D721Med (cell line): ENCODE results near the gene ZNF462.
A peak's percentile ranks its signal among the peaks of the same experiment; 100 is the strongest.

Experiments
- DNase-seq: peaks from one replicate; pipeline ENCODE4 v3.0.0; 2011; ENCODE audit warnings: low spot score; ENCODE audit not compliant: insufficient read length
- FAIRE-seq: peaks from 2 replicates; lab custom pipeline; 2011; peaks lifted over from hg19 to GRCh38; lab: Jason Lieb, UNC
- TF ChIP-seq, protein P1 (sequence below): IDR thresholded peaks from 2 replicates; pipeline ENCODE4 v1.5.1; 2012; ENCODE audit warnings: mild to moderate bottlenecking, control low read depth; ENCODE audit not compliant: insufficient read depth; ENCODE audit errors: missing control alignments

The ZNF462 gene

DNA sequence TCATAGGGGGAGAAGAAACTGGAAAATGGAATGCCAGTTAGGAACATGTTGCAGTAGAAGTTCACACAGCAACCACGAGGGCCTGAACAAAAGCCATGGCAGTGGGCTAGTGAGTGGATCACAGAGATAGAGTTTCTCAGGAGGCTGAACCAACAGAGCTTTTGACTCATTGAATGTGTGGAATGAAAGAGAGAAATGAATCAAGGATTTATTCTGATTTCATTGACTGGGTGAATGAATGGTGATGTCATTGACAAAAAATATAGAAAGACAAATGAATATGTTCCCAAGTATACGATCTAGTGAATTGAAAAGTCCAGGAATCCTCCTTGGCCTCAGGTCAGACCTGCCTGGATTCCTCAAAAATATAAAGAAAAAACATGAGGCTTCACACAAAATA lies 99.2 kb downstream of the ZNF462 start:
- no peak for DNase-seq
- TF ChIP-seq, protein P1, sequence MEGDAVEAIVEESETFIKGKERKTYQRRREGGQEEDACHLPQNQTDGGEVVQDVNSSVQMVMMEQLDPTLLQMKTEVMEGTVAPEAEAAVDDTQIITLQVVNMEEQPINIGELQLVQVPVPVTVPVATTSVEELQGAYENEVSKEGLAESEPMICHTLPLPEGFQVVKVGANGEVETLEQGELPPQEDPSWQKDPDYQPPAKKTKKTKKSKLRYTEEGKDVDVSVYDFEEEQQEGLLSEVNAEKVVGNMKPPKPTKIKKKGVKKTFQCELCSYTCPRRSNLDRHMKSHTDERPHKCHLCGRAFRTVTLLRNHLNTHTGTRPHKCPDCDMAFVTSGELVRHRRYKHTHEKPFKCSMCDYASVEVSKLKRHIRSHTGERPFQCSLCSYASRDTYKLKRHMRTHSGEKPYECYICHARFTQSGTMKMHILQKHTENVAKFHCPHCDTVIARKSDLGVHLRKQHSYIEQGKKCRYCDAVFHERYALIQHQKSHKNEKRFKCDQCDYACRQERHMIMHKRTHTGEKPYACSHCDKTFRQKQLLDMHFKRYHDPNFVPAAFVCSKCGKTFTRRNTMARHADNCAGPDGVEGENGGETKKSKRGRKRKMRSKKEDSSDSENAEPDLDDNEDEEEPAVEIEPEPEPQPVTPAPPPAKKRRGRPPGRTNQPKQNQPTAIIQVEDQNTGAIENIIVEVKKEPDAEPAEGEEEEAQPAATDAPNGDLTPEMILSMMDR: no peak
- FAIRE-seq: no peak

DNA sequence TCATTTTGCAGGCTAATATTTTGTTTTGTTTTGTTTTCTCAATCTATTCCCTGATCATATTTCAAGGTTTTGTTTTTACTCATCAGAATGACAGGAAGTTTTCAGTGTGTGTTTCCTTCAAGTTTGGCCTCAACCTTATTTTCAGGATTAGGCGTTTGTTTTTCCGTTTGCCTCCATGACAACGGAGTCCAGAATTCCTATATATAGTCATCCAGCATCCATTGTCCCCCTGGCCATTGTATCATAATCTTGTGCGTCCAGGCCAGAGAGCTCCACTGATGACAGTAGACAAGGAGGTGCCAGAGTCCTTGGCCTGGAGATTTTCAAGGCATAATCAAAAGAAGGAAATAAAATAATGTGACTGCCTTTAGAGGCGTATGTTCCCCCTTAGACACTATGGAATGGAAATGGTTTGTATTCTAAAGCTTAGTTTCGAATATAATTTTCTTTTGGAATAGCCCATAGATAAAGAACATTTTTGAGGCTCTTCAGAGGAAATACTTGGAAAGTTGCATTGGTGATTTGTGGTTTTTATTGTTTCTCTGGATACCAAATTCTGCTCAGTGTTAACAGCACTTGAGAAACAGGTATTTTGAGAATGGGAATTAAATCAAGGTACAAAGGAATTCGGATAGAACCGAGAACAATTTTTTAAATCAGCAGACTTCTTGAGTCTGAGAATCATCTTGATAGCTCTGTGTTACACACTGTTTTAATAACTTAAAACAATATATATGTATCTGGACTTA lies 99.8 kb downstream of the ZNF462 start:
- no peak for FAIRE-seq
- TF ChIP-seq, protein P1: no peak
- no peak for DNase-seq

DNA sequence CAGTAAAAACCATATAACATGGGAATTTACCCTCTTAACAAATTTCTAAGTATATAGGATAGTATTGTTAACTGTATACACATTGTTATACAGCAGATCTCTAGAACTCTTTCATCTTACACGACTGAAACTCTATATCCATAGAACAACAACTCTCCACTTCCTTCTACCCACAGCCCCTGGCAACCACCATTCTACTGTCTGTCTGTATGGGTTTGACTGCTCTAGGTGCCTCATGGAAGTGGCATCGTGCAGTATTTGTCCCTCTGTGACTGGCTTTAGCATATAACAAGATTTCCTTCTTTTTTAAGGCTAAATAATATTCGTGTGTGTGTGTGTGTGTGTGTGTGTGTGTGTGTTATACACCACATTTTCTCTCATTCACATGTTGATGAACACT lies 100.7 kb downstream of the ZNF462 start:
- DNase-seq (no peak), FAIRE-seq (peak; percentile 11)

DNA sequence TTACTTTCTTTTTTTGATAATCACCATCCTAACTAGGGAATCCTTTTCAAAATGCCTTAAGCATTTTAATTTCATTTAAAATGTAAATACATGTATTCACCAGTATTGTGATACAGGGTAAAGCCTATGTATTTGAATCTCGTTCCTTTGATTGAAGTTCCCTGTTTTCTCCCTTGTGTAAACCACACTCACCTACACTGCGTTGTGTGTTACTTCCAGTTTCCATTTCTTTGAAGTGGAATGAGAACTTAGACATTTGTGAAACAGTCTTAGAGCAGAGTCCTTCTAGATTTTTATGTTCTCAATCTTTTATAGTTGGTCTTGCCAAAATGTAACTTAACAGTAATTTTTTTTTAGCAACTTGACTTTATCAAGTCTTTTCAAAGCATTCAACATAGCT lies 101.4 kb downstream of the ZNF462 start:
- DNase-seq (no peak), FAIRE-seq (no peak)
- TF ChIP-seq, protein P1: no peak

More for the DNA sequence above, 100.7 kb downstream of the ZNF462 start:
- TF ChIP-seq, protein P1: no peak

DNA sequence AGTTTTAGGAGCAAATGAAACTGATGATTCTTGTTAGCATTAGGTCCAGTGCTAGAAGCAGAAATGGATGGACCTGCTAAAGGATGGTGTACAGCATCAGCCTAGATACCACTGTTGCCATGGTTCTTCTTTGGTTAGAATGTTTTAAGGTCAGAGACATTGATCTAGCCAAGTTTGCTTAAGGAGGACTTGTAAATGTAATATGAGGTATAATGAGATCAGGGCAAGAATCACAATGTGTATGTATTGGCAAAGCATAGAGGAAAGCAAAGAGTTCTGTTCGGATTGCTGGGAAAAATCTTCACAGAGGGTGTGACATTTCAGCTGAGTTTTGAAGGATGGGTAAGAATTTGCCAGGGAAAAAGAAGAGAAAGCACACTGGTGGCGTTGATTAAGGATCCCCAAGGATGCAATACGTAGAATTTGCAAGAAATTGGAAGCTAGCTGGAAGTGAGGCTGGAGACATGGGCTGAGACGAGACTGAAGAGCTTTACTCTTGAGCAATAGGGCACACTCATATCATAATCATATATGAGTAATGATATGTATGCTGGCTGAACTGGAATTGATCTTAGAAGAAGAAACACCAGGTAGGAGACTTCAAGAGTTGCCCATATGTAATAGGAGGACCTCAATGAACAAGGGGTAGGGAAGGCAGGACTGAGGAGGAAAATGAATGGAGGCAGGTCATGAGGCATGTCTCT lies 102.0 kb downstream of the ZNF462 start:
- DNase-seq (no peak), FAIRE-seq (no peak)
- TF ChIP-seq, protein P1: no peak

DNA sequence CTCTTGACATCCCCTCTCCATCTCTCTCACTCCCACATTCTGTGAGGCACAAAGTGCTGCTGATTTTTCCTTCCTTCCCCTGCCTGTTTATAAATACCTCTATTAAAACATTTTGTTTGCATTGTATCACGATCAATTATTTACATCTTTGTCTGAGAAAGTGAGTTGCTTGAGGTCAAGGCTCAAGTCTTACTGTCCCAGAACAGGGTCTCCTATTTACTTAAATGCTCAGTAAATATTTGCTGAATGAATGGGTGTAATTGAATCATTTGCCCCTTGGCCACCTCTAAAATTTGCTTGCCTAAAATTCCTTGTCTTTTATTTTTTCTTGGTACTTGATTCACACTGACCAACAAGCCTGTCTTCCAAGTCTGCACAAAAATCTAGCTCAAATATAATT lies 103.5 kb downstream of the ZNF462 start:
- TF ChIP-seq, protein P1: no peak
- DNase-seq: no peak
- FAIRE-seq: no peak

DNA sequence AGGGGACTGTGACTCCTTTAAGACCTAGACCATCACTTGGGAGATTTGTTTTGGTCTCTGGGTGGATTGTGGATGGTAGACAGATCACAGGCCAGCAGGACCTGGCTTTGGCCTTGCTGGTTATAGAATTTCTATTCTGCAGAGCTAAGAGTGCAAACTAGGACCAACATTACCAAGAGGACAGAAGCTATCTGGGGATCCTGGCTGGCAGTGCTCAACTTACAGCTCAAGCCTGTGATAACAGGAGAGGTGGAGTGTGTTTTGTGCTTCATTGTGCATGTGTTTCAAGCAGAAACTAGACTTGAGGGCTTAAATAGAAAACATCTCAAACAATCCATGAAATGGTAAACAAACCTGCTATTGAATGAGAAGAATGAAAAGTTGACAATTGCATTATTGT lies 106.7 kb downstream of the ZNF462 start:
- DNase-seq (no peak), FAIRE-seq (no peak)

More for the DNA sequence above, 106.7 kb downstream of the ZNF462 start:
- TF ChIP-seq, protein P1: no peak
